Fibroblast of skin of right biceps (primary cell): ENCODE results near the gene CDH22.

Experiments
- DNase-seq: peaks from one replicate; pipeline ENCODE4 v3.0.0-alpha.2; 2013

The CDH22 gene

DNA sequence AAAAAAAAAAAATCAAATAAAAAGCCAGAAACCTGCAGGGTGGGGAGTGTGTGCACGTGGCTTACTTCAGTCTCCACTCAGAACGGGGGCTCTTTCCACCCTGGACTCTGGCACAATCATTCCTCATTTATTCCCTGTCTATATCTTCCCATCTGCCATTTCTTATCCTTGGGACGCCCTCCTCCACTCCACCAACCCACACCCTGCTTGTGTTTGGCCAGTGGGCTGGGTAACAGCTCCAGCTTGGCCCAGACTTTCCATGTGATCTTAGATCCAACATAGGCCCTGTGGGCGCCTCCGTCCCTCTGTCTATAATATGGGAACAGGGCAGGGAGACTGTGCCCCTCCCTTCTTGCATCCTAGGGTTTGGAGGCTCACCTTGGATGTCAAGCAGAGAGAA is 122.1 kb downstream of the CDH22 start:
- DNase-seq: no peak

DNA sequence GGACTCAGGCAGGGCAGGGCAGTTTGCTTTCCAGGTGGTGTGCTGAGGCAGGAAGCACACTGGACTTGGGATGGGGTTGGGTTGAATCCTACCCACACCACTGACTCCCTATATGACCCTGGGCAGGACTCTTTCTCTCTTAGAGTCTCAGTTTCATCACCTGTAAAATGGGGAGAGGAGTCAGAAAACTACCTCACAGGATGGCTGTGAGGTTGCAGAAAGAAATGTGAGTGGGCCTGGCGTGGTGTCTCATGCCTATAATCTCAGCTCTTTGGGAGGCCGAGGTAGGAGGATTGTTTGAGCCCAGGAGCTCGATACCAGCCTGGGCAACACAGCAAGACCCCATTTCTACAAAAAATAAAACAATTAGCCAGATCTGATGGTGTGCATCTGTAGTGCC is 122.9 kb downstream of the CDH22 start:
- DNase-seq: no peak

DNA sequence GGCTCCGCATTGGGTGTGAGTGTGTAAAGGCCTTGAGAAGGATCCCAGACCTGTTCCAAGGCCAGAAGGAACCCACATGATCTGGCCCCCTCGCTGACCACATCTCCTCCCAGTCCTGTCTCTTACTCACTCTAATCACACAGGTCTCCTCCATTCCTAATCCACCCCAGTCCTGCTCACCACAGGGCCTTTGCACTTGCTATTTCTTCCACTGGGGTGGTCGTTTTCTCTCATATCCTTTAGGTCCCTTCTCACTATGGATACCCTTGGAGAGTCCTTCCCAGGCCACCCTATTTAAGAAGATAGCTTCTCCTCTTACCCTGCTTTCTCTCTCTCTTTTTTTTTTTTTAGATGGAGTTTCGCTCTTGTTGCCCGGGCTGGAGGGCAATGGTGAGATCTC is 124.5 kb downstream of the CDH22 start:
- DNase-seq: no peak

DNA sequence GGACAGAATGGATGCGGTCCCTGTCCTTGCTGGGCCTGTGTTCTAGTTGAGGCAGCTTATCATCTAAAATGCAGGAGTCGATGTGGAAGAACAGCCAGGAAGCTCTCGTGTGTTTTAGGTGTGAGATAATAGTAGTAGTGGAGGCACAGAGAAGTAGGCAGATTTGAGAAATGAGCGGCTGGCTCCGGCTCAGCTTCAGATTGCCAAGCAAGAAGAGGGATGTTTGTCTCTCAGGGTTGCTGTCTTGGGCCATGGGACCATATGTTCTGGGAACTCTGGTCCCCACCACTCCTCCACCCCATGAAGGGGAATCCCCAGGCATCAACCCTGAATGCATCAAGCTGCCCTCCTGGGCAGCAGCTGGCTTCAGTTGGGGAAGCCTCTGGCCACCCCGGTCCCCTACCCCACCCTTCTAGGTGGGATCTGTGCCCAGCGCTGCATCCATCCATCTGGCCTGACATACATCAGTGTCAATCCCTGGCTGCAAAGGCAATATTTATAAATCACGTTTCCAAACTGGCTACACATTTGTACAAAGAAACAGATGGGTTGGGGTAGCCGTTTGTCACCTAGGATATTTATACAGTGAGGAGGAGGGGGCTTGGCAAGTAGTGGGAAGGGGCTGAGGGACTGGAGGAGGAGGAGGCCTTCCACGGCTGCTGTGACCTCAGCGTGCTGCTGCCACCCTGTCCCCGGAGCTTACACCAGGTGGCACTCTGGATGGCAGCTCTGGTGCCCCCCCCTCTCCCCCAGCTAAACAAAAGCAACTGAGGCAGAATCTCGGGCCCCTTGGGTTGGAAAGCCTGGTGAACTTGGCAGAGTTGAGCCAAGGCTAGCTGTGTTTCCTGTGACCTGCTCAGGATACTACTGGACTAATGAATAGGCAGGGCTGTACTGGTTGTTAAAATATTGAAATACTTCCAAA is 125.8 kb downstream of the CDH22 start:
- no peak for DNase-seq

DNA sequence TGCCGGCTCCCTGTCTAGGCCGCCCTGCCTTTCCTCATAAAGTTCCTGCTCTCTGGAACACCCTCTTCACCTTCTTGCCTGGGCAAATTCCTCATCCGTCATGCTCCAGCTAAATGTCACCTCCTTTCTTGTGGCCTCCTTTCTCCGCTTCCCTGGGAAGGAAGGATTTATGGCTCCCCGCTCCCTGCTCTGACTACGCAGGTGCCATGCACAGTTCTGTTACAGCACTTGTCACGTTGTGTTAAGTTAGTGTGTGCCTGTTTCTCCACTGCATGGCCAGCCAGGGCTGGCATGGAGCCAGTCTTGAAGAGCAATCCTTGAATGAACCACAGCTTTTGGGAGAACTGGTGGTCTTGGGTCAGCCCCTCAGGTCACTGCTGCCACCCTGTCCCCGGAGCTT is 128.4 kb downstream of the CDH22 start:
- DNase-seq: no peak

DNA sequence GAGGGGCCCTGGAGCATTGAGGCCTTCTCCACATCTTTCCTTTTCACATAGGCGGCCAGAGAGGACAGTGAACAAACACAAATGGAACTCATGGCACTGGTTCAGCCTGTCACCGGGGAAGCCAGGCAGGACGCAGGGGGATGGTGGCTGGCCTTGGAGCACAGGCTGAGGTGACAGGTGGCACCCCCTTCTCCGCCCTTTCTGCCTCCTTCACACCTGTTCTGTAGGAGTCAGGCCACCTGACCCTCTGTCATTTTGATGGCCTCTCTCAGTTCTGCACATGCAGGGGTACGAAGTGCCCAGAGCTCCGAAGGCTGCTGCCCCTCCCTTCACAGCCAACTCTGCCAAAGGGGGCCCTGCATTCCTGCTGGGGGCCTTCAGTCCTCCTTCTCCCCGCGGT is 129.4 kb downstream of the CDH22 start:
- DNase-seq: no peak

DNA sequence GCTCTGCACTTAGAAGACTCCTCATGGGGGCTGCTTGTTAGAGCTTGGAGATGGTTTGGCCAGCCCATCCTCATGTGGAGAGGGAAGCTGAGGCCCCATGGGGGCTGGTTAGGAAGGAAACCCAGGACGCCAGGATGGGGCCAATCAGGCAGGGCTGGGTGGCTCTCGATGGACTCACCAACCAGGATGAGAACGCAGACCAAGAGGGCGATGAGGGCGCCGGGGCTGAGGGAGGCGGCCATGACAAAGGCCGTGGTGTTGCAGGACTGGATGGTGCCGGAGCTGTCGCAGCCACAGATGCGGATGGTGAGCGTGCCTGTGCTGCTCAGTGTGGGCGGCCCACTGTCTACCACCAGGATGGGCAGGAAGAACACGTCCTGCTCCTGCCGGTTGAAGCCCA is 130.5 kb downstream of the CDH22 start:
- DNase-seq: no peak

DNA sequence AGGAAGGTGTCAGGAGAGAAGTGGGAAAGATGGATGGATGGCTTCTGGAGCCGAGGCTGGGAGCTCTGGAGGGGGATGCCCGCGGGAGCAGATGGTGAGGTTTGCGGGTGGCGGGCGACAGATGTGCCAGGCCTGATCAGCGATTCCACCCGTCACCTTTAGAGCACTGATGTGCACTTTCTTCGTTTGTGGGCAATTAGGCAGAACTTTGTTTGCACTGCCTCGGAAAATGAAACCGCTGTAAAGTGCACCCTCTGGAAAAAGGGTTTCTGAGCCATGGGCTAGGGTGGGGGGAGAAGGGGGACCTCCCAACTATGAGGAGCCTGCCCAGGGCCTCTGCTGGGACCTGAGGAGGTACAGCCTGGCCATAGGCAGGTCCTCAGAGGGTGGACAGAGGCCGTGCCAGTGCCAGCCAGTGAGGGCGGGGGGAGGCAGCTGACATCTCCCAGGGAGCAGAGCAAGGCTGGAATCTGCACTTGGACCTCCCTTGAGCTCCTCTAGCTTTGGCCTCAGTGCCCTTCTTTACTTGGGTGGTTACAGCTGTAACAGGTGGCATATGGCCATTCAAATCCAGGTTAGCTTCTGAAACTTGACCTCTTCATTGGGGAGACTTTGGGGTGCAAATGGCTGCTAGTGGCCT is 131.4 kb downstream of the CDH22 start:
- DNase-seq: no peak

DNA sequence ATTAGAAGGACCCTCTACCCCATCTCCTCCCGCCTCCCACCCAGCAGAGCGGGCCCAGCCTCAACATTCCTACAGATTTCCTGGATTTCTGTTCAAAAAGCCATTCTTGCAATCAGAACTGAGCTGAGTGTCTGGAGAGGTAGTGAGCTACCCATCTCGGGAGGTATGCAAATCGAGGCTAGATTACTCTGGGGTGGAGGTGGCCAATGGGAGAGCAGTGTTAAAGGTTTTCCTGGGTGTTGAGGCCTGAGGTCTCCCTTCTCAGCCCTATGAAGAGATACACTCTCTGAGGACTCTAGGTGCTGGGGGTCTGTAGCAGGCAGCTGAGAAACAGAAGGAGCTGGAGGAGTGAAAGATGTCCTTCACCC is 133.2 kb downstream of the CDH22 start:
- no peak for DNase-seq

DNA sequence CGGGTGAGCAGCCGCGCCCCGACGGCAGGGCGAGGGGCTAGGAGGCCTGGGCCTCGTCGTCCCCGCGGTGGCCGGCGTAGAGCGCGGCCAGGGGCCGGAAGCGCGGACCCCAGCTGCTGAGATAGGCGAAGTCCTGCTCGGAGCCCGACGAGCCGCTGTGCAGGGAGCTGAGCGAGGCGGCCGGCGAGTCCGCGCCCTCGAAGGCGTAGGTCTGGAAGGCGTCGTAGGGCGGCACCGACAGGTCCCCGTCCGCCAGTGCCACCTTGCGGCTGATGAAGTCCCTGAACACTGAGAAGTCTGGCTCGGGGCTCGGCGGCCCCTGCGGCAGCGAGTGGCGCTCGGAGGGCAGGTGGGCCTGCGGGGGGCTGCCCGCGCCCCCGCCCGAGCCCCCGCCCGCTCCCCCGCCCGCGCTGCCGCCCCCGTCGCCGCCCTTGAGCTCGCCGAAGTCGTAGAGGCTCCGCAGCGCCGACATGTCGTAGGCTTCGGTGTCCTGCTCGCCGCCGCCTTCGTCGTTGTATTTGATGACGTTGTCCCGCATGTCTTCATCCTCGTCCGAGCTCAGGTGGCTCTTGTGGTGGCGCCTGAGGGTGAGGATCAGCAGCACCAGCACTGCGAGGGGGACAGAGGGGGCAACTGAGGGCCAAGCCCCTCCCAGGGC is 133.7 kb downstream of the CDH22 start:
- peak; percentile 41 for DNase-seq

DNA sequence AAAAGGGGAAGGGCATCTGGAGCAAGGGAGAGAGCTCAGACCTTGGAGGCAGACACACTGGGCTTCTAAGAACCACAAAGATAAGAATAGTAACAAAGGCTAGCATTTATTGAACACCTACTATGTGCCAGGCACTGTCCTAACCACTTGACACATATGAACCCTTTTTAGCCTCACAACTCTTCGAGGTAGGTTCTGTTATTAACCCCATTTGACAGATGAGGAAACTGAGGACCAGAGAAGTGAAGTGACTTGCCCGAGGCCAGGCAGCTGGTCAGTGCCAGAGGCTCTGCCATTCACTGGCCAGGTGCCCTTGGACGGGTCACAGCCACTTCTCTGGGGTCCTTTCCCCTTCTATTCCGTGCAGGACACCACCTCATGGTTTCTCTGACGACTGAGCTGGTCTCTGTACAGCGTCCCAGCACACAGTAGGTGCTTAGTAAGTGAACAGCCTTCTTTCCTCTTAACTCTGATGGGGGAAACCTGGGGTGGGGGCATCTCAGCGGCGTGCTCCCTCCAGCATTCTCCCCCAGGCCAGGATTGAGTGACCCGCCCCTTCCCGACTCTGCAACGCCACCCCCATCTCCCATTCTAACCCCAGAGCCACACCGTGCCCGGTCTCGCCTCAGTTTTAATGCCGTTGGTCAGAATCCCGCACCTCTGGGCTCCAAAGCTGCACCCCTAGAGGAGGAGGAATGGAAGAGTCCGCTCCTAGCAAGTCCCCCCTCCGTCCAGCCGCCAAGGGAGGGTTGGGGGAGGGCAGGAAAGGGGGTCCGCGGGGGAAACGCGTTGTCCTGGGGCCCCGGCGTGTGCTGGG is 134.4 kb downstream of the CDH22 start:
- no peak for DNase-seq

DNA sequence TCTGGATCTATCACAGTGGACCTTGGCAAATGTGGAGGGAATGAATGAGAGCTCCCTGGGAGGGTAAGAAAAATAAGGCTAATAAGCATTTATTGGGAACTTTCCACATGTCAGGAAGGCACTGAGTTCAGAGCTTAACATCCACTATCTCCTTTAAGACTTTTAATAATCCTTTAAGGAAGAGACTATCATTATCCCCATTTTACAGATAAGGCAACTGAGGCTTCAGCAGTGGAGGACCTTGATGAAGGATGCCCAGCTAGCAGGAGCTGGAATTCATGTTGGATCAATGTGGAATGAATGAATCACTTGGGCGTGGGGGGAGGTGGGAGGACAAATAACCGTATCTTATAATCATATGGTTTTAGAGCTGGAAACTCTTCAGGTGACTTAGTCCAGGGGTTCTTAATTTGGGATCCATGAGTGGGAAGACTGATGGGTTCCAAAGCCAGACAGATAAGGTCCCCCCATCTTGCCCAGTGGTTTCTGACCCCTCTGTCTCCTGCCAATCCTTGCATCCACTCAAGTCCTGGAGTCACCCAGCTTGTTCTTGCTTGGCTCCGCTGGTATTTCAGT is 135.2 kb downstream of the CDH22 start:
- no peak for DNase-seq

DNA sequence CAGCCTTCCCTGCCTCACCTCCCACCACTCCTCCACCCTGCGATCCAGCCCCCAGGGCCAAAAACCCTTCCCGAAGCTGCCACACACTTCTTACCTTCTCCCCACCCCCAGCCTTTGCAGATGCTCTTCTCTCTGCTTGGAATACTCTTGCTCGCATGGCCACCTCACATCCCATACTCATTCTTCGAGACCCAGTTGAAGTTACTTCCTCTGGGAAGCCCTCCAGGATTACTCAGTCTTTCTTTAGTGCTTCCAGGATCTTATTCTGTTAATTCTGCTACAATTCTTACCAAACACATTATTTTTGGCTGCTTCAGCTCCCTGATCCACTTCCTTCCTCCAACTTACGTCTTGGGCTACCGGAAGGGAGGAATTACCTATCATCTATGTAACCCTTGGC is 135.8 kb downstream of the CDH22 start:
- DNase-seq: no peak

DNA sequence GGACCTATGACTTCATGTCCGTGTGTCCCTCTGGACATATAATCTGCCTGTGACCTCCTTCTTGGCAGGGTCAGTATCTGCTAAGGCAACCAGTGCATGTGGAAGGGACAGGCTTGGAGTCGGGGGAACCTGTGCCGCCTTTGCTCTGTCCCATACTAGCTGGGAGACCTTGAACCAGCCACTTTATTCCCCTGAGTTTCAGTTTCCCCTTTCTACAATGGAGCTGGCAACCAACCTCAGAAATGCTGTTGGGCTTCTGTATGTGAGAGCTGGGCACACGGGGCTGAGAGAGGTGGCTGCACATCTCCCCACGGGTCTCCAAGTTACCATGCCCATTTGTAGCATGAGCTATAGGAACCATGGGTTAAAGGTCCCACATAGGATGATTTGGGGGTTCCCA is 136.4 kb downstream of the CDH22 start:
- DNase-seq: no peak

DNA sequence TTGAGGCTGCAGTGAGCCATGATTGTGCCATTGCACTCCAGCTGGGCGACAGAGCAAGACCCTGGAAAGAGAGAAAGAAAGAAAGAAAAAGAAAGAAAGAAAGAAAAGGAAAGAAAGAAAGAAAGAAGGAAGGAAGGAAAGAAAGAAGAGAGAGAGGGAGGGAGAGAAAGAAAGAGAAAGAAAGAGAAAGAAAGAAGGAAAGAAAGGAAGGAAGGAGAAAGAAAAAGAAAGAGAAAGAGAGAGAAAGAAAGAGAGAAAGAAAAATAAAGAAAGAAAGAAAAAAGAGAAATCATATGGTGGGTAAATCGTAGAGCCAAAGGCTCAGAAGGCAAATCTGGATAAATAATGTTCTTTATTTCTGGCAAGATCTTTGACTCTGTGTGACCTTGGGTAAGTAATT is 136.8 kb downstream of the CDH22 start:
- no peak for DNase-seq

DNA sequence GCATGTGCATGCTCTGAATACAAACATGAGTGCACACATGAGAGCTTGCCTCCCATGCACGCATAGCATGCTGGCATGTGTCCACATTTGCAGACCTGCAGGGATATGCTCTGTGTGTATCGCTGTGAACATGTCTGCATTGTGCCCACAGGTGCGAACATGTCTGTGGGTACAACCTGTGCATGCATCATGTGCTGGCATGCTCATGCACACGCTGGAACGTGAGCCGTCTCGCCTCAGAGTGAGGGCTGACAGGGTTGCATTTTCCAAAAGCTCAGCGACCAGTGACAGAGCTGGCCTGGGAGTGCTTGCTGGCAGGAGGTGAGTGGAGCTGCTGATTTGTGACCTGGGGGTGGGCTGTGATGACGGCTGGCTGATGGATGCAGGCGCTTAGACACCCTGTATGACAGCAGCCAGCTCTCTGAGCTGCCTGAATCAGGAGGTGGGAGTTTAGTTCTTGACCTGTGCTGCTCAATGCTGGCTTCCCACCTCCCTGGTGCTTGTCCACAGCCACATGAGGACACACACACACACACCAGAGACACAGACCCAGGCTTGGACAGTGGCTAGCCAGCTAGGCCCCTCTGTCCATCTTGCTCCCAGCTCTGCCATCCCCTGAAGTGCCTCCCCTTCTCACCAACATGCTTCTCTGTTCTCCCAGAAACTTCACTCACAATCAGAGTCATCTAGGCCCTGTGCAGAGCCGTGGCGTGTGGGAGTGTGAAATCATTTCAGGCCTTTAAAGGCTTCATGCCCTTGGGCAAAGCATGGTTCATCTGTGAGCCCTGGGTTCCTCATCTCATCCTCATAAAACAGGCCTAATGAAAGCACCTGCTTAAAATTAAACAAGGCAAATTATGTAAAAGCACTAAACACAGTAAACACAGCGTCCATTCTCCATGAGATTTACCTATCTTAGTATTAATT is 138.8 kb downstream of the CDH22 start:
- DNase-seq: no peak

DNA sequence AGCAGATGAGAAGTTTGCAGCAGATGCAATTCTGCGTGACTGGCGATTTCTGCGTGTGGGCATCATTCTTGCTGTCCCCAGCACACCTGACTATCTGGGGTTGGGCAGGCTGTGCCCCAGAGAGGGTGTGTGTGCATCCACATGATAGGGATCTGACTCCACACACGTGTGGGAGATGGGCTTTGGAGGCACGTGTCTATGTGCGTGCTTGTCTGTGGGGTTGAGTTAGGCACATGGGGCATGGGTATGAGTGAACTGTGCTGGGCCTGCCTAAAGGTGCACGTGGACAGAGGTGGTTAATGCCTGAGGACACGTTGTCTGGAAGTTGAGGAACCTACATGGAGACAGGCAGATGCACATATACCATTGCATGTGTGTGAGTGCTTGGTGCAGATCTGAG is 139.9 kb downstream of the CDH22 start:
- DNase-seq: no peak

DNA sequence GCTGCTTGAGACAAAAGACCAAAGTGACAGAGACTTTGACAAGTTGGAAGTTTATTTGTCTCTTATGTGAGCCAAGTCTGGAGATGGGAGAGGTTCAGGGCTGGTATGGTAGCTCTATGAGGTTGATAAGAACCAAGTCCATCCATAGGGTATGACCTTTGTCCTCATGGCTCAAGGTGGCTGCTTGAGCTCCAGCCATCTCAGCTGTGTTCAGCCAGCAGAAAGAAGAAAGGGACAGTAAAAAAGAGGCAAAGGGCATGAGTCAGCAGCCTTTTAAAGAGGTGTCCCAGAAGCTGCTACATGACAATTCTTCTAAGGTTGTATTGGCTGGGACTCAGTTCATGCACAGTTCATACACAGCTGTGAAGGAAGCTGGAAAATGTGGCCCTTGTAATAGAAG is 141.2 kb downstream of the CDH22 start:
- no peak for DNase-seq

DNA sequence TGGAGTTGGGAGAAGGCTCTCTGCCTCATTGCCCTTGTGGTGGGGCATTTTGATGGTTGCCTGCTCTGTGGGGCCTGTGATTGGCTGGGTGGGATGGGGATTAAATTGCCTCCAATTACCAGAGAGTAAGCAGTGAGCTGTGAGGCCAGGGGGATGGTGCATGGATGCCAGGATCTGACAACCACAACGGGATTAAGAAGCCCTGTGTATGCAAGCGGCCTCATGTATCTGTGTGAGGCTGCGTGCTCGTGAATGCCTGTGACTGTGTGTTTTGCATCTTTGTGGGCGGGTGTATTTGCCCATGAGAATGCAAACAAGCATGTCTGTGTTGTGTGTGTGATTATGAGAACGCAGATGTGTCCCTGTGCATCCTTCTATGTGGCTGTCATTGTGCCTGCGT is 144.0 kb downstream of the CDH22 start:
- no peak for DNase-seq

DNA sequence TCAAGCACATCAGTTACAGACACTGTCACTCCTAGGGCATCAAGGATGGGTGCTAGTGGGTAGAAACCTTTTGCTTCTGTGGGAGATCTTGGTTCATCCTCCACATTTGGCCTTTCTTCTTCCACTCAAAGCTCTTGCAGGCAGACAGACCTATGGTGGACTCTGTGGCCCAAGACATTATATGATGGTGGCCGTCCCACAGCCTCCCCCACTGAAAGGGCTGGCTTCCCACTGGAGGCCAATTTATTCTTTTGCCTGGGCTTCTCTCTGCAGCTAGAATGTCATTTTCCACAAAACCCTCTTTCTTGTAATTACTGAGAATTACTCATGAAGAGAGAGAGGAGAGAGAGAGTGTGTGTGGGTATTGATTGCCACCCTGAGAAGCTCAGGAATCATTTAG is 146.4 kb downstream of the CDH22 start:
- DNase-seq: no peak

DNA sequence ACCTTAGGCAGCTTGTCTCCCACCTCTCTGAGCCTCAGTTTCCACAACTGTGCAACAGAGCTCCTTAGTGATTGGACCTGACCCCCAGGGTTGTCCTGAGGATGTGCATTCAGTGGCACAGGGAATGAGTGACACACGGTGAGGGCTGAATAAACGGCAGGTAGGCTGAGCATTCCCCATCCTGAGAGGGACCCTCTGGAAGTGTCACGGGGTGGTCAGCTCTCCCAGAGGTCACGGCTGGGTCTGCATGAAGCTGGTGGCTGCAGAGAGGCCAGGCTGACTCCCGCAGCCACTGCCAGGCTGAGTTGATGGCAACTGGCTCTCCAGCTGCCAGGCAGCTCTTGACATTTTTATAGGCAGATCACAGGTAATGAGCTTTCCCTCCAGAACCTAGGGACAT is 147.6 kb downstream of the CDH22 start:
- no peak for DNase-seq
